HG02678 (cell line): Measurements from ENCODE around the gene INSYN2A.

Experiments used
- ATAC-seq: cut with Tn5 transposase; IDR thresholded peaks from one replicate; pipeline ENCODE4 v1.9.1; 2021; ENCODE audit warnings: mild to moderate bottlenecking, moderate library complexity; ENCODE audit not compliant: unreplicated experiment

Gene INSYN2A

DNA sequence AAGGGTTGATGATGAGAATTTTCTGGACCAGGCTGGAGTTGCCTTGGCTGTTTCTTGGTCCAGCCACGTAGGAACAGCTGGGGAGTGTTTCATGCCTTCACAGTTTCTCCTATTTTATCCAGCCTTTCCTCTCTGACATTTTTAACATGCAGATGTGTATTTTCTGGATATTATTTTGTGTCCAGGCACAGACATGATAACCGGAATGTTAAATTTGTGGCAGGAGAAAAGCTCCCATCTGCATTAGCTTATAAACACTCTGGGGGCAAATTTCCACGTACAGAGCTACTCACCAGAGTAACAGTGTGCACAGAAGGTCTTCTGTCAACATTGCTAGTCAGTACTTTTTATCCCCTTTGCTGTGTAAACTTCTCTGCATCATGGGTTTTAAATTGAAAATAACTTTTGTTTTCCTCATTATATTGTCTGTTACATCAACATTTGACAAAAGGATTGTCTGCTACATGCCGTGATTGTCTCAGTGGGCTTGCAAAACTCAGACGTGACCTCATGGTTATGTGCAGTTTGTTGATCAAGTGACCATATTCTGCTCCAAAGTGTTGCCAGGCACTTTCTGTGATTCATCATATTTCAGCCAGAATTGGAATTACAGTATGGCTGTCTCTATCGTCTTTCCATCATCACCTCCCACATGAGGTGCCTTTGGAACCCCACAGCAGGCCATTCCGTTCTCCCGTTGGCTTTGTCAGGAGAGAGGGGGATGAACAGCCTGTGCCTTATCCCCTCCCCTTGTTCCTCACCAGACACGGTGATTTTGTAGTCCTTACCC lies 41.4 kb downstream of the INSYN2A start:
- ATAC-seq: no peak

DNA sequence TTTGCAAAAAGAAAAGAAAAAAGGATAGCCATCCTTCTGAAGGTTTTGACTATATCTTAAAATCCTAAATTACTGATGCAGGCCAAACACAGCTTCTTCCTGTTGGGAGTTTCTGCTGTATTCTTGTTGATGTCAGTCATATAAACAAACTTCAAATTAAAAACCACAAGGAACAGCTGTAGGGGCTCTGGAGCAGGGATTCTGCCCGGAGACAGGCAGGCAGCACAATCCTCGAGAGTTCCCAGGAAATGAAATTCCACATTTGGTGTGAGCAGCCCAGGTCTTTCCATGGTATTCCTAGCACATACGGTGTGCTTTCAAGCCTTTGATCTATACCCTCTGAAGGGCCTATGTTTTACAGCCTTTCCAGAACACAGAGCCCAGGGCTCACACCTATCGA lies 43.2 kb downstream of the INSYN2A start:
- ATAC-seq: no peak

DNA sequence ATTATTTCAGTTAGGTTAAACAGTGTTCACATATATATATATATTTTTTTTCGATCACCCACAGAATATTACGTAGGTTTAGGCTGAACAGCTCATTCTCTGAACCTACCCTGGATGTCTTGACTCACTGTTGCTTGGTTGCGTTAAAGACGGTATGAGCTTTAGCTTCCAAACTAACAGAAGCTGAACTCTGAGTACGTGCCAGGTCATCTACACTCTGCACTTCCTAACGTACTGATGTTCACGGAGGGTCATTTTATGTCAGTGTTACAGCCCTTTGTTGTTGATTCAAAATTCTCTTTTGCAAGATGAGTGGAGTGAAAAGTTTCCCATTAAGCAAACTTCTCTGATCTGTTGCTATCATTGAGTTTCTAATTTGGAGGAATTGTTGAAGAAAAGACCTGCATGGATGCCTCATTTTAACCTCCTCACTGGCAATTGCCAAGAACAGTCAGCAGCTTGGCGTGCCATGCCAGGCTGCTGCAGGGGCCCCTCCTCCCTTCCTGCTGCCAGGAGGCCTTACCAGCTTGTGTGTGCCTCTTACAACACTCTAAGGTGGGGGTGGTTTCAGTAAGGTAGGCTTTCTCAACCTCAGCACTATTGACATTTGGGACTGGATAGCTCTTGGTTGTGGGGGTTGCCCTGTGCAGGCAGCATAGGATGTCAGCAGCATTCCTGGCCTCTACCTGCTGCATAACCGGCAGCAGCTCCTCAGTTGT lies 44.3 kb downstream of the INSYN2A start:
- ATAC-seq: no peak

DNA sequence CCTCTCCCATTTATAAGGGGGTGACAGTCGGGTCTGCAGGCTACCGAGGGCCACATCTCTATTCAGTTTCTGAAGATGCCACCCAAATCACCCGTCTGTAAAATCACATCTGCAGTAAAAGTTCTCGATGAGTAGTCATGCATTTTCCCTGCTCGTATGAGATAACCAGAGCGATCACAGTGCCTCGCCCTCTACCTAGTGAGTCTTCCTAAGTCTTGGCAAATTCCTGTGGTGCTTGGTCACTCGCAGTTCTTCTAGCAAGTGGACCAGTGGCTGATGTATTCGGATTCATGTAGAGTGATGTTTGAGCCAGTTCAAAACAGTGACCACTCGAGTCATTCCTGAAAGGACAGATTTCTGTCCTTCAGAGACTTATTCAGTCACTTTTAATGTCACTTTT lies 44.9 kb downstream of the INSYN2A start:
- ATAC-seq: no peak

DNA sequence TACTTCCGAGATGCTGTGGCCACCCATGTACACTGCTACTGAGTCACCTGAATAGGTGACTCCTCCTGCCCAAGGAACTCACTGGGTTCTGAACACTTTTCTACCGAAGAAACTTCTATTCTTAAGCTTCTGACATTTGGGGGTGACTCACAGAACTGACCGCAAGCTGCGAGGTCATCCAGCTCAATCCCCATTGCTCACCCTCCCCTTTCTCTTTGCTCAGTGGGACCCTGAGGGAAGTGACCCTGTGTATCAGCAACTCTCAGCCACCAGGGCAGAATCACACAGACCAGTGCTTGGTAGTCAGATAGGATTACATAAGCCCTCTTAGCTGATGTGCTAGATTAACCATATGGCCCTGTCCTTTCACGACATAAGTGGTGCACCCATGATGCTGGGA lies 46.3 kb downstream of the INSYN2A start:
- ATAC-seq: no peak

- ATAC-seq: no peak
Observed at GRCh38 chr10:127149501-127150081, 46.8 kb downstream of the INSYN2A start.

DNA sequence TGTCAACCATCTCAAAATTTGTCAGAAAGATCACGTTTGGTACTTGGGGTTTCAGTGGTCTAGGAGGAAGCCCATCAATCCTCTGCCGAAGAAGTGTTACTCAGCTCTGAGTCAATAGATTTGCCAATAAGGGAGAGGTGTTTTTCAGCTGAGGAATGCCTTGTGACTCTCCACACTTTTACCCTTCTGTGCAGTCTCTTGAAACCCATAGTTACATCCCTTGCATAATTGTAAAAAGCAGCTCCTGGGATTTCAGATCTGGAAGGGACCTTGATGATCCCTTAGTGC lies 47.5 kb downstream of the INSYN2A start:
- no peak for ATAC-seq

GRCh38 chr10:127148066-127148932 lies 48.1 kb downstream of the INSYN2A start:
- ATAC-seq: no peak

- no peak for ATAC-seq
Observed at GRCh38 chr10:127146661-127147060, 49.7 kb downstream of the INSYN2A start.
